ENCODE data around the gene PLCL2.
A peak's percentile ranks its signal among the peaks of the same experiment; 100 is the strongest.

The PLCL2 gene

GRCh38 chr3:16861432-16861831, 23.3 kb upstream of the PLCL2 start:
- TF ChIP-seq POLR2A (IDR thresholded peaks at IDR 0.05; ENCODE audit: extremely low read depth, insufficient read length) (no peak), MYC (IDR thresholded peaks at IDR 0.05; ENCODE audit: low read depth, low read length) (no peak), MAX (IDR thresholded peaks at IDR 0.05; ENCODE audit: low read depth, low read length) (no peak), CTCF (IDR thresholded peaks at IDR 0.05; ENCODE audit: low read depth, low read length) (no peak)
- no peak overlapping the region for H3K4me3 ChIP-seq (ENCODE audit: low read depth, low read length)
- no peak for DNase-seq (ENCODE audit: low read depth)

DNA sequence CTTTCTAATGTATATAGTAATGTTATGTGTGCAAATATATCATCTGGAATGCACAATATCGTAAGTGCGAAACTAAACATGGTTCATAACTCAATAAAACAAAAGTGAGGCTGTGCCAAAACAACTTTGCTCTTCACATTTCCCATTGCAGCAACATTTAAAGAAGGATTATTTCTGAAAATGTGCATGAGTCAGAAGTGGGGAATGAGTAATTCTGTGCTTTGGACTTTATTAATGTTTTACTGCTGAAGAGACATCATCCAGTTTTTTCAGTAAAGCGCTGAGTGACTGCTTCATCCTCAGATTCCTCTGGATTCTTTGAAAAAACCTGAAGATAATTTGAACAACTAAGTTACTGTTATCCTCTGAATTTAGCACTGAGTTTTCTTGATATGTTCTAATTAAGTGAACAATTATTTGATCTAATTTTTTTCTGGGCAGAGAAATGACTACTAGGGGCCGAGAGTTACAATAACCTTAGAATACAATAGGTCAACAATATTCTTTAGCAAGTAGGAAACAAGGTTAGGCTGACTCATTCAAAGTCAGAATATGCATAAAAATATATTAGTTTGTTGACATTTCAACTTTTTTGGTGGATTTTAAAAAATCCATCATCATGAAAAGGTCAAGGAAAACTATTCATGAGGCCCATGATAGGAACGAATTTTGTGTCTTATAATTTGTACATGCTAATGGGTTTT, 20.0 kb upstream of the PLCL2 start:
- TF ChIP-seq CTCF (IDR thresholded peaks at IDR 0.05; ENCODE audit: low read depth, low read length): no peak
- no peak for DNase-seq (ENCODE audit: low read depth)

DNA sequence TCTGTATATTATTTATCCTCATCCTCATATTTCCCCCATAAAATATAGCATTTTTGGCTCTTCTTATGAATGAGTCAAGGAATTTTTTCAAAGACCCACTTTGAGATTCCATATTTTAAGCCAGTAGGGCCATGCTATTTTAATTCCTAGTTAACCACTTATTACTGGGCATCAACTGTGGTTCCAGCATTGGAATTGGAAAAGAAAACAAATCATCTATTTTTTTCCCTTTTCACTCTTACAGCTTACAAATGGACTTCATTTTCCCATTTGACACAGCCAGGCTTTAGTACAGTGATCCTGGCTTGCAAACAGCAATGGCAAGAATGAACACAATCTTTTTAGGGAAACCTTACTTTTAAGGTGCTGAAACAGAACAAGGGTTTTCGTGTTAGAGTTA, 19.4 kb upstream of the PLCL2 start:
- TF ChIP-seq CTCF (IDR thresholded peaks at IDR 0.05; ENCODE audit: low read depth, low read length) (no peak), MAX (IDR thresholded peaks at IDR 0.05; ENCODE audit: low read depth, low read length) (no peak), MYC (IDR thresholded peaks at IDR 0.05; ENCODE audit: low read depth, low read length) (no peak), POLR2A (IDR thresholded peaks at IDR 0.05; ENCODE audit: extremely low read depth, insufficient read length) (no peak)
- no peak overlapping the region for H3K4me3 ChIP-seq (ENCODE audit: low read depth, low read length)
- DNase-seq (ENCODE audit: low read depth): no peak

More for the DNA sequence above, 20.0 kb upstream of the PLCL2 start:
- no peak overlapping the region for H3K4me3 ChIP-seq (ENCODE audit: low read depth, low read length)

GRCh38 chr3:16866571-16866970, 18.2 kb upstream of the PLCL2 start:
- TF ChIP-seq CTCF (IDR thresholded peaks at IDR 0.05; ENCODE audit: low read depth, low read length) (no peak), MAX (IDR thresholded peaks at IDR 0.05; ENCODE audit: low read depth, low read length) (no peak), POLR2A (IDR thresholded peaks at IDR 0.05; ENCODE audit: extremely low read depth, insufficient read length) (no peak), MYC (IDR thresholded peaks at IDR 0.05; ENCODE audit: low read depth, low read length) (no peak)
- H3K4me3 ChIP-seq (ENCODE audit: low read depth, low read length): no peak overlapping the region
- DNase-seq (ENCODE audit: low read depth): peak; percentile 68

GRCh38 chr3:16868513-16868912, 16.2 kb upstream of the PLCL2 start:
- DNase-seq (ENCODE audit: low read depth): no peak
- H3K4me3 ChIP-seq (ENCODE audit: low read depth, low read length): no peak overlapping the region
- TF ChIP-seq MYC (IDR thresholded peaks at IDR 0.05; ENCODE audit: low read depth, low read length) (no peak), POLR2A (IDR thresholded peaks at IDR 0.05; ENCODE audit: extremely low read depth, insufficient read length) (no peak), MAX (IDR thresholded peaks at IDR 0.05; ENCODE audit: low read depth, low read length) (no peak), CTCF (IDR thresholded peaks at IDR 0.05; ENCODE audit: low read depth, low read length) (no peak)

Measured in NB4 (cell line).